ENCODE results near the gene PCSK5. TPM values are rescaled to one million over a fixed set of nuclear protein-coding genes. Genes with fewer than 3 reads are reported as not detected.

Gene PCSK5
- total RNA-seq, 2 experiments from 2014 or later, result 0.76 TPM; not detected in 1

DNA sequence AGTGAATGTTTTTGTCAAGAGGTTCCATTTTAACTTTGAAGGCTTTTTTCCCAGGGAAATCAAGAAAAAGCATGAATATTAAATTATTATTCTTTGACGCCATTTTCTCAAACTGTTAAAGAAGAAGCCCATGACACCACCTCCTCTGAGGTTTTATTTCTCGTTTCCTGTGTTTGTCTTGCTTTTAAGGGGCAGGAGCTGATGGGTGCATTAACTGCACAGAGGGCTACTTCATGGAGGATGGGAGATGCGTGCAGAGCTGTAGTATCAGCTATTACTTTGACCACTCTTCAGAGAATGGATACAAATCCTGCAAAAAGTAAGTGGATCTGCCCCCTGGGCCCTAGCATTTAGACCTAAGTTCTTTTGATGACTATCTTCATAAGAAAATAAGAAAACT lies 298.4 kb downstream of the PCSK5 start:
- Histone ChIP-seq H3K36me3 (ENCODE audit: insufficient read depth, low read length) (no peaks in the 10 kb centered on the region), H2AFZ (ENCODE audit: low read length) (no peak overlapping the region), H3K4me1 (ENCODE audit: insufficient read depth, low read length, poor library complexity, severe bottlenecking) (no peaks in the 10 kb centered on the region), H3K4me3 (ENCODE audit: low read depth, low read length, poor library complexity, severe bottlenecking) (no peak overlapping the region), H3K9me3 (ENCODE audit: low read length) (no peaks in the 10 kb centered on the region), H3K79me2 (ENCODE audit: insufficient read depth, low read depth, low read length) (no peaks in the 10 kb centered on the region), H4K20me1 (ENCODE audit: insufficient read depth, low read length) (no peaks in the 10 kb centered on the region), H3K27ac (ENCODE audit: low read depth, low read length, poor library complexity, severe bottlenecking) (no peak overlapping the region), H3K9me2 (ENCODE audit: insufficient read depth, low read length) (no peaks in the 10 kb centered on the region), H3K4me2 (ENCODE audit: low read length) (no peak overlapping the region)
- ChIA-PET POLR2A (interaction anchor here (0.6 kb wide), 2 partner anchors 232 to 678 kb away, joined by 3 read pairs; no protein-coding TSS in a partner anchor), CTCF (ENCODE audit: unreplicated experiment) (no interaction called here)
- TF ChIP-seq, protein P1, sequence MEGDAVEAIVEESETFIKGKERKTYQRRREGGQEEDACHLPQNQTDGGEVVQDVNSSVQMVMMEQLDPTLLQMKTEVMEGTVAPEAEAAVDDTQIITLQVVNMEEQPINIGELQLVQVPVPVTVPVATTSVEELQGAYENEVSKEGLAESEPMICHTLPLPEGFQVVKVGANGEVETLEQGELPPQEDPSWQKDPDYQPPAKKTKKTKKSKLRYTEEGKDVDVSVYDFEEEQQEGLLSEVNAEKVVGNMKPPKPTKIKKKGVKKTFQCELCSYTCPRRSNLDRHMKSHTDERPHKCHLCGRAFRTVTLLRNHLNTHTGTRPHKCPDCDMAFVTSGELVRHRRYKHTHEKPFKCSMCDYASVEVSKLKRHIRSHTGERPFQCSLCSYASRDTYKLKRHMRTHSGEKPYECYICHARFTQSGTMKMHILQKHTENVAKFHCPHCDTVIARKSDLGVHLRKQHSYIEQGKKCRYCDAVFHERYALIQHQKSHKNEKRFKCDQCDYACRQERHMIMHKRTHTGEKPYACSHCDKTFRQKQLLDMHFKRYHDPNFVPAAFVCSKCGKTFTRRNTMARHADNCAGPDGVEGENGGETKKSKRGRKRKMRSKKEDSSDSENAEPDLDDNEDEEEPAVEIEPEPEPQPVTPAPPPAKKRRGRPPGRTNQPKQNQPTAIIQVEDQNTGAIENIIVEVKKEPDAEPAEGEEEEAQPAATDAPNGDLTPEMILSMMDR (conservative IDR thresholded peaks at IDR 0.05; ENCODE audit: low read length), result no peak
- TF ChIP-seq EZH2phosphoT487 (IDR thresholded peaks at IDR 0.05; ENCODE audit: borderline replicate concordance, low read depth, low read length), result no peak
- no peak for DNase-seq (ENCODE audit: low spot score)
- intact Hi-C loops (cut with micrococcal nuclease; ENCODE audit: unreplicated experiment), result no loop called here
- BruUV-seq (replicated peaks), result no TSS peak

DNA sequence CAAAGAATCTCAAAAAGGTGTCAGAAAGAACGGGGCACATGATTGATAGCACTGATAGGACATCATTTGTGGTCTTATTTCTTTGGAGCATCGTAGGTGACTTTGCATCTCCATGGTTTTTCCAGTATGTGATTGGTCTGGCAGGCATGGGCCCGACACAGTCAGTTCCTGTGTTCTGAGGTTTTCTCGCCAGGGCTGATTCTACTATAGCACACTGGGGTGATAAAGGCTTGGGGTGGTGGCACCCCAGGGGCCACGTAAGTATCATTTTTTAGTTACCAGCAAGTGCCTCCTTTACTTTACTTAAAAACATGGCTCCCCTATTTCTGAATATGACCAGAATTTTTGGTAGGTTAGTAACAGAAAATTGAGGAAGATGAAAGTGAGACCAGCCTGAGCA lies 301.0 kb downstream of the PCSK5 start:
- H3K79me2 ChIP-seq (ENCODE audit: insufficient read depth, low read depth, low read length), result no peaks in the 10 kb centered on the region
- H4K20me1 ChIP-seq (ENCODE audit: insufficient read depth, low read length), result no peaks in the 10 kb centered on the region
- TF ChIP-seq, protein P1 (conservative IDR thresholded peaks at IDR 0.05; ENCODE audit: low read length), result no peak
- TF ChIP-seq EZH2phosphoT487 (IDR thresholded peaks at IDR 0.05; ENCODE audit: borderline replicate concordance, low read depth, low read length), result no peak
- no peak overlapping the region for H2AFZ ChIP-seq (ENCODE audit: low read length)
- intact Hi-C loops (cut with micrococcal nuclease; ENCODE audit: unreplicated experiment), result no loop called here
- BruUV-seq (replicated peaks), result no TSS peak
- POLR2A ChIA-PET, result no interaction called here
- H3K9me3 ChIP-seq (ENCODE audit: low read length), result no peaks in the 10 kb centered on the region
- no peak overlapping the region for H3K27ac ChIP-seq (ENCODE audit: low read depth, low read length, poor library complexity, severe bottlenecking)
- no peaks in the 10 kb centered on the region for H3K4me1 ChIP-seq (ENCODE audit: insufficient read depth, low read length, poor library complexity, severe bottlenecking)
- DNase-seq (ENCODE audit: low spot score), result no peak
- H3K4me3 ChIP-seq (ENCODE audit: low read depth, low read length, poor library complexity, severe bottlenecking), result no peak overlapping the region
- no peak overlapping the region for H3K4me2 ChIP-seq (ENCODE audit: low read length)
- CTCF ChIA-PET (ENCODE audit: unreplicated experiment), result no interaction called here
- H3K36me3 ChIP-seq (ENCODE audit: insufficient read depth, low read length), result no peaks in the 10 kb centered on the region
- no peaks in the 10 kb centered on the region for H3K9me2 ChIP-seq (ENCODE audit: insufficient read depth, low read length)

DNA sequence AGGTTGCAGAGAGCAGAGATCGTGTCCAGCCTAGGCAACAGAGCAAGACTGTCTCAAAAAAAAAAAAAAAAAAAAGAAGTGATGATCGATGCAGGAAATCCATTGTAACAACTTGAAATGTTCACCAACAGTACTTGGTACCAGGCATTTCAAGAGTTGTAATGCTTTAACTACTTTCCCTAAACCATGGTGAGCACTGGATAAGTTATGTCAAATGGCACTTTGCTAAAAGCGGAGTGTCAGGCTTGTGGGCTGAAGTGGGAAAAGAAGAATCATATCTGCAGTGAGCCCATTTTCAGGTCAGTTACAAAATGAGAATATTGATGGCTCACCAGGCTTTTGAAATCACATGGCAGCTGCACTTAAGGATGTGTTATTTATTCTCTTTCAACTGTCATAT lies 301.5 kb downstream of the PCSK5 start:
- no peaks in the 10 kb centered on the region for H3K9me3 ChIP-seq (ENCODE audit: low read length)
- ChIA-PET POLR2A (no interaction called here), CTCF (ENCODE audit: unreplicated experiment) (no interaction called here)
- H3K4me3 ChIP-seq (ENCODE audit: low read depth, low read length, poor library complexity, severe bottlenecking), result no peak overlapping the region
- no peak overlapping the region for H2AFZ ChIP-seq (ENCODE audit: low read length)
- no peak for DNase-seq (ENCODE audit: low spot score)
- no peaks in the 10 kb centered on the region for H3K9me2 ChIP-seq (ENCODE audit: insufficient read depth, low read length)
- BruUV-seq (replicated peaks), result no TSS peak
- H3K79me2 ChIP-seq (ENCODE audit: insufficient read depth, low read depth, low read length), result no peaks in the 10 kb centered on the region
- no peaks in the 10 kb centered on the region for H4K20me1 ChIP-seq (ENCODE audit: insufficient read depth, low read length)
- no peaks in the 10 kb centered on the region for H3K4me1 ChIP-seq (ENCODE audit: insufficient read depth, low read length, poor library complexity, severe bottlenecking)
- H3K4me2 ChIP-seq (ENCODE audit: low read length), result no peak overlapping the region
- H3K36me3 ChIP-seq (ENCODE audit: insufficient read depth, low read length), result no peaks in the 10 kb centered on the region
- TF ChIP-seq EZH2phosphoT487 (IDR thresholded peaks at IDR 0.05; ENCODE audit: borderline replicate concordance, low read depth, low read length), result no peak
- TF ChIP-seq, protein P1 (conservative IDR thresholded peaks at IDR 0.05; ENCODE audit: low read length), result no peak
- H3K27ac ChIP-seq (ENCODE audit: low read depth, low read length, poor library complexity, severe bottlenecking), result no peak overlapping the region
- intact Hi-C loops (cut with micrococcal nuclease; ENCODE audit: unreplicated experiment), result no loop called here

All from OCI-LY7 (cell line).